MM.1S (cell line): ENCODE measurements around the gene GAS7.

Experiments used
- DNase-seq: peaks from one replicate; pipeline ENCODE4 v3.0.0-alpha.2; 2015
- H2AFZ ChIP-seq: fragments of 300-600 bp; sonication (generic); 2 replicates; pipeline ENCODE4 v1.6.0; 2016; ENCODE audit warnings: antibody characterized with exemption, low read length
- H3F3A ChIP-seq: fragments of 300-600 bp; sonication (generic); 2 replicates; pipeline ENCODE4 v1.6.1; 2016; ENCODE audit warnings: mild to moderate bottlenecking, antibody characterized with exemption, low read length, moderate library complexity, mixed read lengths; ENCODE audit not compliant: insufficient read depth
- H3K27ac ChIP-seq: fragments of 300-600 bp; sonication (generic); 2 replicates; pipeline ENCODE4 v1.5.1; 2016; ENCODE audit warnings: mild to moderate bottlenecking, low read length
- H3K27me3 ChIP-seq: fragments of 300-600 bp; sonication (generic); replicated peaks from 2 replicates; pipeline ENCODE4 v1.6.0; 2016; ENCODE audit warnings: low read length; ENCODE audit not compliant: insufficient read depth
- H3K36me3 ChIP-seq: fragments of 300-600 bp; sonication (generic); replicated peaks from 2 replicates; pipeline ENCODE4 v1.6.1; 2016; ENCODE audit warnings: mild to moderate bottlenecking, low read length, mixed read lengths; ENCODE audit not compliant: insufficient read depth
- H3K4me1 ChIP-seq: fragments of 300-600 bp; sonication (generic); 2 replicates; pipeline ENCODE4 v1.6.1; 2016; ENCODE audit warnings: low read length, mixed read lengths
- H3K4me2 ChIP-seq: fragments of 300-600 bp; sonication (generic); 2 replicates; pipeline ENCODE4 v1.6.0; 2016; ENCODE audit warnings: low read depth, low read length
- H3K4me3 ChIP-seq: fragments of 300-600 bp; sonication (generic); 2 replicates; pipeline ENCODE4 v1.5.1; 2016; ENCODE audit warnings: low read length, mixed read lengths
- H3K79me2 ChIP-seq: fragments of 300-600 bp; sonication (generic); 2 replicates; pipeline ENCODE4 v1.6.1; 2016; ENCODE audit warnings: mixed run types, low read length, mixed read lengths
- H3K9ac ChIP-seq: fragments of 300-600 bp; sonication (generic); 2 replicates; pipeline ENCODE4 v1.6.1; 2016; ENCODE audit warnings: low read length, mixed read lengths
- H3K9me2 ChIP-seq: fragments of 300-600 bp; sonication (generic); replicated peaks from 2 replicates; pipeline ENCODE4 v1.6.1; 2016; ENCODE audit warnings: mild to moderate bottlenecking, low read length, mixed read lengths; ENCODE audit not compliant: insufficient read depth
- H3K9me3 ChIP-seq: fragments of 300-600 bp; sonication (generic); replicated peaks from 2 replicates; pipeline ENCODE4 v1.6.1; 2016; ENCODE audit warnings: mild to moderate bottlenecking, low read length, mixed read lengths; ENCODE audit not compliant: insufficient read depth
- H4K20me1 ChIP-seq: fragments of 300-600 bp; sonication (generic); 2 replicates; pipeline ENCODE4 v1.6.1; 2016; ENCODE audit warnings: mild to moderate bottlenecking, low read length, moderate library complexity, mixed read lengths; ENCODE audit not compliant: insufficient read depth
- CTCF ChIP-seq: fragments of 300-600 bp; sonication (generic); IDR thresholded peaks from 2 replicates; pipeline ENCODE4 v1.5.1; 2016; ENCODE audit warnings: antibody characterized with exemption, low read length, mixed read lengths
- EZH2 ChIP-seq: fragments of 300-600 bp; sonication (generic); optimal IDR thresholded peaks from 2 replicates; pipeline ENCODE3; 2017; ENCODE audit warnings: low read depth, mild to moderate bottlenecking, antibody characterized with exemption, low read length, mixed read lengths
- EZH2phosphoT487 ChIP-seq: fragments of 300-600 bp; sonication (generic); IDR thresholded peaks from 2 replicates; pipeline ENCODE4 v1.6.1; 2018; ENCODE audit warnings: antibody characterized with exemption, low read length

GAS7 gene

GRCh38 chr17:9872852-9873251 is 325.6 kb downstream of the GAS7 start:
- Histone ChIP-seq H3K4me3 (no peak overlapping the region), H3K9ac (no peak overlapping the region), H3K79me2 (no peaks in the 10 kb centered on the region), H3F3A (no peaks in the 10 kb centered on the region), H3K4me1 (no peaks in the 10 kb centered on the region), H3K27me3 (peaks cover 15% of the 10 kb centered on the region), H3K9me2 (no peaks in the 10 kb centered on the region), H3K9me3 (no peaks in the 10 kb centered on the region), H3K27ac (no peak overlapping the region), H2AFZ (no peak overlapping the region), H4K20me1 (no peaks in the 10 kb centered on the region), H3K4me2 (no peak overlapping the region), H3K36me3 (no peaks in the 10 kb centered on the region)
- TF ChIP-seq EZH2: no peak
- no peak for TF ChIP-seq EZH2phosphoT487
- TF ChIP-seq CTCF: no peak
- DNase-seq: no peak

GRCh38 chr17:9868552-9868951 is 329.9 kb downstream of the GAS7 start:
- H3K4me3 ChIP-seq: no peak overlapping the region
- no peaks in the 10 kb centered on the region for H3K4me1 ChIP-seq
- H4K20me1 ChIP-seq: no peaks in the 10 kb centered on the region
- no peaks in the 10 kb centered on the region for H3K9me2 ChIP-seq
- H3K27me3 ChIP-seq: no peaks in the 10 kb centered on the region
- no peaks in the 10 kb centered on the region for H3F3A ChIP-seq
- no peaks in the 10 kb centered on the region for H3K36me3 ChIP-seq
- no peak overlapping the region for H3K27ac ChIP-seq
- no peaks in the 10 kb centered on the region for H3K79me2 ChIP-seq
- no peak overlapping the region for H3K9ac ChIP-seq
- no peak overlapping the region for H3K4me2 ChIP-seq
- no peaks in the 10 kb centered on the region for H3K9me3 ChIP-seq
- no peak overlapping the region for H2AFZ ChIP-seq
- TF ChIP-seq EZH2phosphoT487 (no peak), CTCF (no peak), EZH2 (no peak)
- no peak for DNase-seq

- H3K4me1 ChIP-seq: no peaks in the 10 kb centered on the region
- TF ChIP-seq EZH2phosphoT487: no peak
These were observed 332.8 kb downstream of the GAS7 start for GRCh38 chr17:9865586-9865985.

GRCh38 chr17:9862949-9863348 is 335.5 kb downstream of the GAS7 start:
- H4K20me1 ChIP-seq: no peaks in the 10 kb centered on the region
- H3K27me3 ChIP-seq: no peaks in the 10 kb centered on the region
- no peaks in the 10 kb centered on the region for H3K36me3 ChIP-seq
- H3K4me3 ChIP-seq: no peak overlapping the region
- TF ChIP-seq EZH2: no peak
- TF ChIP-seq EZH2phosphoT487: no peak
- no peak for TF ChIP-seq CTCF
- H3K4me1 ChIP-seq: no peaks in the 10 kb centered on the region
- DNase-seq: no peak
- H3K9me2 ChIP-seq: no peaks in the 10 kb centered on the region
- H3K9ac ChIP-seq: no peak overlapping the region
- H2AFZ ChIP-seq: no peak overlapping the region
- H3K4me2 ChIP-seq: no peak overlapping the region
- H3K9me3 ChIP-seq: no peaks in the 10 kb centered on the region
- no peak overlapping the region for H3K27ac ChIP-seq
- no peaks in the 10 kb centered on the region for H3F3A ChIP-seq
- no peaks in the 10 kb centered on the region for H3K79me2 ChIP-seq

More at GRCh38 chr17:9865586-9865985, 332.8 kb downstream of the GAS7 start:
- Histone ChIP-seq H3K9me3 (no peaks in the 10 kb centered on the region), H3K4me3 (no peak overlapping the region), H3K79me2 (no peaks in the 10 kb centered on the region), H2AFZ (no peak overlapping the region), H3K36me3 (no peaks in the 10 kb centered on the region), H3K27me3 (no peaks in the 10 kb centered on the region), H3F3A (no peaks in the 10 kb centered on the region), H3K9me2 (no peaks in the 10 kb centered on the region), H3K27ac (no peak overlapping the region), H3K9ac (no peak overlapping the region), H4K20me1 (no peaks in the 10 kb centered on the region), H3K4me2 (no peak overlapping the region)
- no peak for DNase-seq
